GM10266 (cell line): ENCODE data around the gene MEAK7.

Experiments
- DNase-seq: peaks from one replicate; pipeline ENCODE4 v3.0.0; 2012; ENCODE audit errors: extremely low spot score
- CTCF ChIP-seq: IDR thresholded peaks from 2 replicates; pipeline ENCODE4 v1.5.1; 2012; ENCODE audit warnings: mild to moderate bottlenecking, low read depth; ENCODE audit not compliant: control insufficient read depth, insufficient read depth; ENCODE audit errors: missing control alignments

MEAK7 gene

GRCh38 chr16:84479716-84480450 is 24.6 kb downstream of the MEAK7 start:
- DNase-seq: no peak
- TF ChIP-seq CTCF: no peak

- DNase-seq: no peak
- TF ChIP-seq CTCF: no peak
These were observed 26.1 kb downstream of the MEAK7 start for GRCh38 chr16:84478172-84478947.

- no peak for TF ChIP-seq CTCF
These were observed 26.8 kb downstream of the MEAK7 start for GRCh38 chr16:84477661-84478060.

GRCh38 chr16:84476401-84476800 is 28.1 kb downstream of the MEAK7 start:
- no peak for DNase-seq

More at GRCh38 chr16:84477661-84478060, 26.8 kb downstream of the MEAK7 start:
- no peak for DNase-seq

GRCh38 chr16:84475643-84476240 is 28.7 kb downstream of the MEAK7 start:
- DNase-seq: no peak
- TF ChIP-seq CTCF: no peak

More at GRCh38 chr16:84476401-84476800, 28.1 kb downstream of the MEAK7 start:
- no peak for TF ChIP-seq CTCF

- DNase-seq: no peak
- no peak for TF ChIP-seq CTCF
These were observed 32.5 kb downstream of the MEAK7 start for GRCh38 chr16:84471966-84472365.
